C4-2B (cell line): ENCODE measurements around the gene SHISA9.
"Not testable (repeated sequence)": the region's sequence is repeated elsewhere in the genome, so short reads cannot be mapped to it uniquely, and the experiment has no call there.

Experiments
- H3K27ac ChIP-seq: fragments of 450-650 bp; 2 replicates; pipeline ENCODE4 v1.5.1; 2017
- CTCF ChIP-seq: fragments of 450-650 bp; conservative IDR thresholded peaks from 2 replicates; pipeline ENCODE4 v1.5.1; 2017; ENCODE audit warnings: mild to moderate bottlenecking
- ZFX ChIP-seq: fragments of 450-650 bp; IDR thresholded peaks from 2 replicates; pipeline ENCODE4 v1.6.1; 2017

The SHISA9 gene

GRCh38 chr16:12906765-12907516 is 5.5 kb downstream of the SHISA9 start:
- H3K27ac ChIP-seq = no peak overlapping the region
- TF ChIP-seq CTCF (no peak), ZFX (no peak)

GRCh38 chr16:12907670-12908233 is 6.4 kb downstream of the SHISA9 start:
- TF ChIP-seq CTCF = peak; percentile 38
- no peak for TF ChIP-seq ZFX
- H3K27ac ChIP-seq = no peak overlapping the region

- no peak overlapping the region for H3K27ac ChIP-seq
- no peak for TF ChIP-seq ZFX
- TF ChIP-seq CTCF = no peak
Measured at GRCh38 chr16:12917246-12917645, 15.8 kb downstream of the SHISA9 start.

GRCh38 chr16:12917653-12918052 is 16.3 kb downstream of the SHISA9 start:
- no peak overlapping the region for H3K27ac ChIP-seq

GRCh38 chr16:12920739-12921138 is 19.3 kb downstream of the SHISA9 start:
- H3K27ac ChIP-seq = no peak overlapping the region
- no peak for TF ChIP-seq CTCF
- no peak for TF ChIP-seq ZFX

More at GRCh38 chr16:12917653-12918052, 16.3 kb downstream of the SHISA9 start:
- TF ChIP-seq CTCF = no peak
- no peak for TF ChIP-seq ZFX

DNA sequence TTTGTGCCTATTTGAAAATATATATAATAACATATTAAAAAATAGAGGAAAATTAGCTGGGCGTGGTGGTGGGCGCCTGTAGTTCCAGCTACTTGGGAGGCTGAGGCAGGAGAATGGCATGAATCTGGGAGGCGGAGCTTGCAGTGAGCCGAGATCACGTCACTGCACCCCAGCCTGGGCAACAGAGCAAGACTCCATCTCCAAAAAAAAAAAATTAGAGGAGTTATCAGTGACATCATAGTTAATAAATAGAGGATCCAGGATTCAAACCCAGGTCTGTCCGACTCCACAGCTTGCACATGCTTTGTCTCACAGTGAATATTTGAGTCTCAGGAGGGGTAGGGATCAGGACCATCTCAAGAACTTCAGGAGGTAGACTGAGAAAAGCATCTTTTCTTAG is 22.2 kb downstream of the SHISA9 start:
- H3K27ac ChIP-seq = not testable (repeated sequence)

- no peak overlapping the region for H3K27ac ChIP-seq
- TF ChIP-seq CTCF = no peak
- TF ChIP-seq ZFX = no peak
Measured at GRCh38 chr16:12925026-12925800, 23.8 kb downstream of the SHISA9 start.
